ENCODE results near the gene GALNT11. TPM values are rescaled to one million over a fixed set of nuclear protein-coding genes. Genes with fewer than 3 reads are reported as not detected.

GALNT11 gene
- total RNA-seq, 1 experiment from 2014 or later, result 24.1 TPM

DNA sequence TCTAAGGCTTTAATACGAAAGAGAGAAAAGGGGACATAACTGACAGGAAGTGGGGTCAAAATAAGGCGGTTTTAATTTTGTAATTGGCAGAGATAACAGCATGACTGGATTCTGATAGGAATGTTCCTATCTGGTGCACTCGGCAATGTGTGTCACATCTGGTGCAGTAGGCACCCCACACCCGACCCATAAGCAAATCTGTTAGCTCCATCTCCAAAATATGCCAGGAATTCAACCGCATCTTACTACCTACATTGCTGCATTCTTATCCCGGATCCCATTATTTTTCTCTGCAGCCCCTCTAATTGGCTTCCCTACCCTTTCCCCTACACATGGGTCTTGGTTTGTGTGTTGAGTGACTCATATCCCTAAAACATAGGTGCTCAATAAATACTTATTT is 19.1 kb upstream of the GALNT11 start:
- H3K4me1 Mint-ChIP-seq, result no peaks in the 10 kb centered on the region
- H3K4me3 Mint-ChIP-seq, result no peak overlapping the region
- H4K91ac ChIP-seq (ENCODE audit: insufficient read length, low read depth, low read length), result no peak overlapping the region
- no peaks in the 10 kb centered on the region for H3K9me3 Mint-ChIP-seq
- H2AFZ ChIP-seq (ENCODE audit: low read length), result no peak overlapping the region
- H3K14ac ChIP-seq (ENCODE audit: insufficient read depth, low read length), result no peak overlapping the region
- no peak overlapping the region for H3K18ac ChIP-seq (ENCODE audit: insufficient read length, low read depth, low read length)
- H4K5ac ChIP-seq (ENCODE audit: insufficient read length, low read depth, low read length), result no peak overlapping the region
- H3K36me3 Mint-ChIP-seq (ENCODE audit: insufficient read depth in 1 of 3, low read depth in 3 of 3), result no peaks in the 10 kb centered on the region
- H3K4me1 ChIP-seq (ENCODE audit: insufficient read depth, low read length), result no peaks in the 10 kb centered on the region
- H4K8ac ChIP-seq (replicated peaks; ENCODE audit: insufficient read length, low read depth, low read length), result no peak overlapping the region
- no peak overlapping the region for H2BK12ac ChIP-seq (ENCODE audit: insufficient read length, low read depth, low read length)
- H3K79me2 ChIP-seq (ENCODE audit: insufficient read depth, low read length), result no peaks in the 10 kb centered on the region
- H4K20me1 ChIP-seq (ENCODE audit: control insufficient read depth, insufficient read depth, insufficient read length), result no peaks in the 10 kb centered on the region
- H3T11ph ChIP-seq (ENCODE audit: low read length), result no peak overlapping the region
- H3K4me2 ChIP-seq (ENCODE audit: insufficient read depth, insufficient read length, low read length), result no peak overlapping the region
- no peaks in the 10 kb centered on the region for H3K23me2 ChIP-seq (ENCODE audit: insufficient read length, low read depth, low read length, poor library complexity, severe bottlenecking)
- H2BK15ac ChIP-seq (ENCODE audit: low read depth, low read length), result no peak overlapping the region
- peak overlapping the region; percentile 30 for H2AK5ac ChIP-seq (ENCODE audit: insufficient read length, low read length)
- DNase-seq, result no peak
- H3K23ac ChIP-seq (ENCODE audit: insufficient read length, low read depth, low read length), result no peak overlapping the region
- no peaks in the 10 kb centered on the region for H3K27me3 ChIP-seq (ENCODE audit: insufficient read depth, low read length)
- H3K79me1 ChIP-seq (ENCODE audit: insufficient read depth, low read depth, low read length, poor library complexity, severe bottlenecking), result no peaks in the 10 kb centered on the region
- no peak overlapping the region for H3K56ac ChIP-seq (ENCODE audit: insufficient read length, low read depth, low read length)
- no peak overlapping the region for H3K27ac ChIP-seq (ENCODE audit: insufficient read length, low read depth, low read length)
- no CpG with 5 or more reads among the region's 6 CpGs for WGBS (ENCODE audit: extremely low coverage, insufficient read length, low lambda C conversion rate)
- H2BK20ac ChIP-seq (ENCODE audit: low read depth, low read length, poor library complexity, severe bottlenecking), result no peak overlapping the region
- peaks cover 4% of the 10 kb centered on the region; the same call in 1 of the 2 replicates for H3K27me3 Mint-ChIP-seq (ENCODE audit: low read depth)
- TF ChIP-seq, protein P1, sequence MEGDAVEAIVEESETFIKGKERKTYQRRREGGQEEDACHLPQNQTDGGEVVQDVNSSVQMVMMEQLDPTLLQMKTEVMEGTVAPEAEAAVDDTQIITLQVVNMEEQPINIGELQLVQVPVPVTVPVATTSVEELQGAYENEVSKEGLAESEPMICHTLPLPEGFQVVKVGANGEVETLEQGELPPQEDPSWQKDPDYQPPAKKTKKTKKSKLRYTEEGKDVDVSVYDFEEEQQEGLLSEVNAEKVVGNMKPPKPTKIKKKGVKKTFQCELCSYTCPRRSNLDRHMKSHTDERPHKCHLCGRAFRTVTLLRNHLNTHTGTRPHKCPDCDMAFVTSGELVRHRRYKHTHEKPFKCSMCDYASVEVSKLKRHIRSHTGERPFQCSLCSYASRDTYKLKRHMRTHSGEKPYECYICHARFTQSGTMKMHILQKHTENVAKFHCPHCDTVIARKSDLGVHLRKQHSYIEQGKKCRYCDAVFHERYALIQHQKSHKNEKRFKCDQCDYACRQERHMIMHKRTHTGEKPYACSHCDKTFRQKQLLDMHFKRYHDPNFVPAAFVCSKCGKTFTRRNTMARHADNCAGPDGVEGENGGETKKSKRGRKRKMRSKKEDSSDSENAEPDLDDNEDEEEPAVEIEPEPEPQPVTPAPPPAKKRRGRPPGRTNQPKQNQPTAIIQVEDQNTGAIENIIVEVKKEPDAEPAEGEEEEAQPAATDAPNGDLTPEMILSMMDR (conservative IDR thresholded peaks at IDR 0.05), result no peak
- no peak overlapping the region for H3K27ac Mint-ChIP-seq
- no peaks in the 10 kb centered on the region for H3K9me3 ChIP-seq (ENCODE audit: control insufficient read depth, low read depth, low read length)
- no peak overlapping the region for H3K9ac ChIP-seq (ENCODE audit: extremely low read depth, insufficient read length, low read length)
- no peak overlapping the region for H3K4ac ChIP-seq (ENCODE audit: low read depth, low read length)
- H2BK5ac ChIP-seq (ENCODE audit: insufficient read length, low read length), result no peak overlapping the region
- no peak overlapping the region for H2BK120ac ChIP-seq (ENCODE audit: low read depth, low read length, poor library complexity, severe bottlenecking)
